ENCODE measurements around the gene TYMS.

TYMS gene

GRCh38 chr18:653512-653911, 3.9 kb upstream of the TYMS start:
- Histone ChIP-seq H3K27me3 (ENCODE audit: control insufficient read depth in 1 of 2, insufficient read depth in 1 of 2, low read length in 2 of 2) (no peaks in the 10 kb centered on the region), H3K14ac (ENCODE audit: low read length in 2 of 2) (no peak overlapping the region)

DNA sequence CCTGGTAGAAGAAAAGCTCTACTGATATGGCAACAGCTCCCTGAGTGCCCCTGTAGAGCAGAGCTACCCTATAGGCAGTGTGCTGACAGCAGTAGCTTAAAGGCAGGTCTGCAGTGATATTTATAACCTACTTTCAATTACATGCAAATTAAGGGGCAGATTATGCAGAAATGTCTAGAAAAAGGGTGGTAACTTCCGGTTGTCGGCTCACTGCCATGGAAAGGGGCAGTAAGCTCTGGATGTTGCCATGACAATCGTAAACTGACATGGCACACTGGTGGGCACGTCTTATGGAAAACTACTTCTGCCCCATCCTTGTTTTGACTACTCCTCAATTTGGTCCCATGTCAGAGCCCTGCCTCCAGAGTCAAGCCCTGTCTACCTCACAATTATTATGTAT, 2.9 kb upstream of the TYMS start:
- no peak overlapping the region for H2AFZ ChIP-seq (ENCODE audit: low read depth, low read length)
- peaks cover 0 to 2% of the 10 kb centered on the region in 2 experiments for H3K36me3 ChIP-seq (ENCODE audit: control insufficient read depth in 1 of 2, insufficient read depth in 2 of 2, low read depth in 1 of 2, low read length in 2 of 2)
- H3K9ac ChIP-seq (ENCODE audit: low read length) = no peak overlapping the region
- no peak overlapping the region for H4K8ac ChIP-seq (ENCODE audit: low read length)
- no peak overlapping the region for H3K27ac ChIP-seq (ENCODE audit: low read length, poor library complexity, severe bottlenecking)
- WGBS = 95% methylated on average over 4 of the region's 4 CpGs
- no peak overlapping the region for H2BK15ac ChIP-seq (ENCODE audit: low read depth, poor library complexity, severe bottlenecking)
- H3K79me1 ChIP-seq (replicated peaks; ENCODE audit: low read length, poor library complexity, severe bottlenecking) = peaks cover 21% of the 10 kb centered on the region
- H3K4me1 ChIP-seq (ENCODE audit: control insufficient read depth, insufficient read depth, low read depth, low read length) = peaks cover 6% of the 10 kb centered on the region
- H2AK5ac ChIP-seq (ENCODE audit: low read length, severe bottlenecking) = no peak overlapping the region
- H2BK12ac ChIP-seq (ENCODE audit: low read length in 2 of 2) = no peak overlapping the region
- H2BK5ac ChIP-seq (ENCODE audit: low read depth, low read length, poor library complexity, severe bottlenecking) = no peak overlapping the region
- H3K27me3 ChIP-seq (ENCODE audit: control insufficient read depth in 1 of 2, insufficient read depth in 1 of 2, low read length in 2 of 2) = no peaks in the 10 kb centered on the region
- H3K4ac ChIP-seq (ENCODE audit: low read depth in 1 of 2, low read length in 2 of 2) = no peak overlapping the region
- H2BK120ac ChIP-seq (ENCODE audit: low read depth, low read length) = no peak overlapping the region
- no peak overlapping the region for H3K4me3 ChIP-seq (ENCODE audit: insufficient read depth in 1 of 2, low read depth in 1 of 2, low read length in 2 of 2)
- no peak for DNase-seq
- H3K14ac ChIP-seq (ENCODE audit: low read length in 2 of 2) = no peak overlapping the region
- H4K91ac ChIP-seq (ENCODE audit: low read length) = no peak overlapping the region
- H3K18ac ChIP-seq (ENCODE audit: low read depth in 1 of 2, low read length in 2 of 2) = no peak overlapping the region
- H3K9me3 ChIP-seq (ENCODE audit: control insufficient read depth, low read length) = no peaks in the 10 kb centered on the region
- no peak overlapping the region for H3K23ac ChIP-seq (ENCODE audit: low read length in 2 of 2)
- no peak overlapping the region for H3K4me2 ChIP-seq (ENCODE audit: low read length, poor library complexity, severe bottlenecking)

More at GRCh38 chr18:653512-653911, 3.9 kb upstream of the TYMS start:
- Histone ChIP-seq H3K4me3 (ENCODE audit: insufficient read depth in 1 of 2, low read depth in 1 of 2, low read length in 2 of 2) (no peak overlapping the region), H4K91ac (ENCODE audit: low read length) (no peak overlapping the region), H3K27ac (ENCODE audit: low read length, poor library complexity, severe bottlenecking) (no peak overlapping the region), H3K4me1 (ENCODE audit: control insufficient read depth, insufficient read depth, low read depth, low read length) (peaks cover under 1% of the 10 kb centered on the region), H3K9me3 (ENCODE audit: control insufficient read depth, low read length) (no peaks in the 10 kb centered on the region), H2AFZ (ENCODE audit: low read depth, low read length) (no peak overlapping the region), H4K8ac (ENCODE audit: low read length) (no peak overlapping the region), H3K79me1 (replicated peaks; ENCODE audit: low read length, poor library complexity, severe bottlenecking) (peaks cover 19% of the 10 kb centered on the region), H2BK120ac (ENCODE audit: low read depth, low read length) (no peak overlapping the region), H3K18ac (ENCODE audit: low read depth in 1 of 2, low read length in 2 of 2) (no peak overlapping the region), H2BK15ac (ENCODE audit: low read depth, poor library complexity, severe bottlenecking) (no peak overlapping the region), H3K23ac (ENCODE audit: low read length in 2 of 2) (no peak overlapping the region), H2BK12ac (ENCODE audit: low read length in 2 of 2) (no peak overlapping the region), H3K9ac (ENCODE audit: low read length) (no peak overlapping the region), H2BK5ac (ENCODE audit: low read depth, low read length, poor library complexity, severe bottlenecking) (no peak overlapping the region), H3K4me2 (ENCODE audit: low read length, poor library complexity, severe bottlenecking) (no peak overlapping the region), H2AK5ac (ENCODE audit: low read length, severe bottlenecking) (no peak overlapping the region), H3K36me3 (ENCODE audit: control insufficient read depth in 1 of 2, insufficient read depth in 2 of 2, low read depth in 1 of 2, low read length in 2 of 2) (no peaks in the 10 kb centered on the region), H3K4ac (ENCODE audit: low read depth in 1 of 2, low read length in 2 of 2) (no peak overlapping the region)
- no peak for DNase-seq
- 100% methylated on average over 1 of the region's 2 CpGs for WGBS

DNA sequence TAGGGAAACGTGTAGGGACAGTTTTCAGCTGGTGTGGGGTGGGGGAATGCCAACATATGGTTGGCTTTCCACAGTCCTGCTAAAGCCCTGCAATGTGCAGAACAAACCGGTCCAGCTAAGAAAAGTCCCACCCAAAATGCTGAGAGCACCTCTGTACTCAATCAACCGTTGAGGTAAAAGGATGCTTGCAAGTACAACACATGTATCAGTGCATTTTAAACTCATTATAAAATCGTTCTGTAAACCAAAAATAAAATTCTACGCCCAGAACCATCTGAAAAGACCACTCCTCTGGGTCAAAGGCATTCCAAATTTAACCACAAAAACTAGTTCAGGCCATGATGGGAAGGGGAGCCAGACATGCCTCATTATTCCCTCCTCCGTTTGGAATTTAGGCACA, 2.0 kb upstream of the TYMS start:
- WGBS = 90% methylated on average over 6 of the region's 6 CpGs
- H2BK12ac ChIP-seq (ENCODE audit: low read length in 2 of 2) = no peak overlapping the region

GRCh38 chr18:658001-658946, 821 bp downstream of the TYMS start:
- Histone ChIP-seq H3K23ac (ENCODE audit: low read length in 2 of 2) (peak overlapping the region in 1 of 2 experiments; percentile 75), H3K18ac (ENCODE audit: low read depth in 1 of 2, low read length in 2 of 2) (peak overlapping the region; percentile 84 to 85), H3K9ac (ENCODE audit: low read length) (peak overlapping the region; percentile 91), H3K4me2 (ENCODE audit: low read length, poor library complexity, severe bottlenecking) (peak overlapping the region; percentile 49), H3K79me1 (replicated peaks; ENCODE audit: low read length, poor library complexity, severe bottlenecking) (peaks cover 29% of the 10 kb centered on the region), H3K36me3 (ENCODE audit: control insufficient read depth in 1 of 2, insufficient read depth in 2 of 2, low read depth in 1 of 2, low read length in 2 of 2) (peaks cover 13 to 14% of the 10 kb centered on the region in 2 experiments), H3K14ac (ENCODE audit: low read length in 2 of 2) (peak overlapping the region in 1 of 2 experiments; percentile 98), H3K4ac (ENCODE audit: low read depth in 1 of 2, low read length in 2 of 2) (peak overlapping the region in 1 of 2 experiments; percentile 74), H3K4me3 (ENCODE audit: insufficient read depth in 1 of 2, low read depth in 1 of 2, low read length in 2 of 2) (peak overlapping the region; percentile 92 to 93), H2BK15ac (ENCODE audit: low read depth, poor library complexity, severe bottlenecking) (peak overlapping the region; percentile 12), H3K27me3 (ENCODE audit: control insufficient read depth in 1 of 2, insufficient read depth in 1 of 2, low read length in 2 of 2) (no peaks in the 10 kb centered on the region), H4K8ac (ENCODE audit: low read length) (peak overlapping the region; percentile 81), H2AFZ (ENCODE audit: low read depth, low read length) (peak overlapping the region; percentile 98), H2BK12ac (ENCODE audit: low read length in 2 of 2) (no peak overlapping the region), H2AK5ac (ENCODE audit: low read length, severe bottlenecking) (no peak overlapping the region), H2BK5ac (ENCODE audit: low read depth, low read length, poor library complexity, severe bottlenecking) (no peak overlapping the region), H2BK120ac (ENCODE audit: low read depth, low read length) (peak overlapping the region; percentile 64), H3K27ac (ENCODE audit: low read length, poor library complexity, severe bottlenecking) (peak overlapping the region; percentile 51), H4K91ac (ENCODE audit: low read length) (peak overlapping the region; percentile 96), H3K9me3 (ENCODE audit: control insufficient read depth, low read length) (no peaks in the 10 kb centered on the region), H3K4me1 (ENCODE audit: control insufficient read depth, insufficient read depth, low read depth, low read length) (peaks cover 6% of the 10 kb centered on the region)
- DNase-seq = peak; percentile 92
- 3% methylated on average over 60 of the region's 72 CpGs for WGBS

More for the DNA sequence above, 2.0 kb upstream of the TYMS start:
- no peak overlapping the region for H2BK5ac ChIP-seq (ENCODE audit: low read depth, low read length, poor library complexity, severe bottlenecking)
- no peak overlapping the region for H2AFZ ChIP-seq (ENCODE audit: low read depth, low read length)
- H3K18ac ChIP-seq (ENCODE audit: low read depth in 1 of 2, low read length in 2 of 2) = no peak overlapping the region
- peaks cover 27% of the 10 kb centered on the region for H3K79me1 ChIP-seq (replicated peaks; ENCODE audit: low read length, poor library complexity, severe bottlenecking)
- H3K4ac ChIP-seq (ENCODE audit: low read depth in 1 of 2, low read length in 2 of 2) = no peak overlapping the region
- H3K36me3 ChIP-seq (ENCODE audit: control insufficient read depth in 1 of 2, insufficient read depth in 2 of 2, low read depth in 1 of 2, low read length in 2 of 2) = peaks cover 4 to 6% of the 10 kb centered on the region in 2 experiments
- no peak overlapping the region for H2BK120ac ChIP-seq (ENCODE audit: low read depth, low read length)
- H3K23ac ChIP-seq (ENCODE audit: low read length in 2 of 2) = no peak overlapping the region
- H3K4me1 ChIP-seq (ENCODE audit: control insufficient read depth, insufficient read depth, low read depth, low read length) = peaks cover 6% of the 10 kb centered on the region
- H3K4me3 ChIP-seq (ENCODE audit: insufficient read depth in 1 of 2, low read depth in 1 of 2, low read length in 2 of 2) = no peak overlapping the region
- no peak overlapping the region for H3K4me2 ChIP-seq (ENCODE audit: low read length, poor library complexity, severe bottlenecking)
- no peak overlapping the region for H4K8ac ChIP-seq (ENCODE audit: low read length)
- H3K9me3 ChIP-seq (ENCODE audit: control insufficient read depth, low read length) = no peaks in the 10 kb centered on the region
- no peak for DNase-seq
- H2BK15ac ChIP-seq (ENCODE audit: low read depth, poor library complexity, severe bottlenecking) = no peak overlapping the region
- H4K91ac ChIP-seq (ENCODE audit: low read length) = no peak overlapping the region
- no peak overlapping the region for H3K9ac ChIP-seq (ENCODE audit: low read length)
- no peak overlapping the region for H2AK5ac ChIP-seq (ENCODE audit: low read length, severe bottlenecking)
- H3K14ac ChIP-seq (ENCODE audit: low read length in 2 of 2) = no peak overlapping the region
- H3K27ac ChIP-seq (ENCODE audit: low read length, poor library complexity, severe bottlenecking) = no peak overlapping the region
- H3K27me3 ChIP-seq (ENCODE audit: control insufficient read depth in 1 of 2, insufficient read depth in 1 of 2, low read length in 2 of 2) = no peaks in the 10 kb centered on the region
